Loucy (cell line): ENCODE data around the gene CENPP.

ENCODE experiments used
- H2AFZ ChIP-seq: fragments of 200-600 bp; sonication (generic); 2 replicates; pipeline ENCODE4 v1.6.0; 2016; ENCODE audit warnings: antibody characterized with exemption, mild to moderate bottlenecking, low read length, moderate library complexity
- H3F3A ChIP-seq: fragments of 200-600 bp; 2 replicates; pipeline ENCODE4 v1.6.0; 2016; ENCODE audit warnings: antibody characterized with exemption, low read depth, mild to moderate bottlenecking
- H3K27me3 ChIP-seq: fragments of 200-600 bp; sonication (generic); 2 replicates; pipeline ENCODE4 v1.6.1; 2014; ENCODE audit warnings: low read length, mild to moderate bottlenecking; ENCODE audit not compliant: insufficient read depth, poor library complexity, severe bottlenecking
- H3K36me3 ChIP-seq: fragments of 200-600 bp; sonication (generic); 2 replicates; pipeline ENCODE4 v1.6.1; 2016; ENCODE audit warnings: low read length; ENCODE audit not compliant: insufficient read depth
- H3K4me1 ChIP-seq: fragments of 200-600 bp; sonication (generic); 2 replicates; pipeline ENCODE4 v1.5.1; 2014; ENCODE audit warnings: low read length, mild to moderate bottlenecking; ENCODE audit not compliant: insufficient read depth, poor library complexity, severe bottlenecking
- H3K4me2 ChIP-seq: fragments of 200-600 bp; sonication (generic); 2 replicates; pipeline ENCODE4 v1.6.0; 2014; ENCODE audit warnings: antibody characterized with exemption, low read length, low read depth, mild to moderate bottlenecking; ENCODE audit not compliant: poor library complexity, severe bottlenecking
- H3K4me3 ChIP-seq: fragments of 200-600 bp; sonication (generic); 2 replicates; pipeline ENCODE4 v1.5.1; 2014; ENCODE audit warnings: low read length, mild to moderate bottlenecking, mixed read lengths; ENCODE audit not compliant: poor library complexity, severe bottlenecking
- H3K79me2 ChIP-seq: fragments of 200-600 bp; sonication (generic); 2 replicates; pipeline ENCODE4 v1.6.1; 2014; ENCODE audit warnings: low read length; ENCODE audit not compliant: insufficient read depth
- H3K9ac ChIP-seq: fragments of 200-600 bp; sonication (generic); 2 replicates; pipeline ENCODE4 v1.6.0; 2014; ENCODE audit warnings: mild to moderate bottlenecking, low read depth, low read length, moderate library complexity; ENCODE audit not compliant: poor library complexity, severe bottlenecking
- H3K9me2 ChIP-seq: fragments of 200-600 bp; sonication (generic); replicated peaks from 2 replicates; pipeline ENCODE4 v1.6.1; 2016; ENCODE audit warnings: low read depth, low read length, mixed read lengths
- H3K9me3 ChIP-seq: fragments of 200-600 bp; sonication (generic); 2 replicates; pipeline ENCODE4 v1.6.1; 2014; ENCODE audit warnings: mild to moderate bottlenecking, antibody characterized with exemption, low read length, low read depth; ENCODE audit not compliant: insufficient read depth
- H4K20me1 ChIP-seq: fragments of 200-600 bp; sonication (generic); 2 replicates; pipeline ENCODE4 v1.6.0; 2014; ENCODE audit warnings: antibody characterized with exemption, low read length, mild to moderate bottlenecking; ENCODE audit not compliant: insufficient read depth, poor library complexity, severe bottlenecking
- CTCF ChIP-seq: fragments of 200-600 bp; sonication (generic); conservative IDR thresholded peaks from 2 replicates; pipeline ENCODE4 v1.5.1; 2014; ENCODE audit warnings: mild to moderate bottlenecking, antibody characterized with exemption, low read length
- EZH2phosphoT487 ChIP-seq: fragments of 200-600 bp; IDR thresholded peaks from 2 replicates; pipeline ENCODE4 v1.6.1; 2018; ENCODE audit warnings: antibody characterized with exemption, mild to moderate bottlenecking, moderate library complexity, borderline replicate concordance

Gene CENPP

DNA sequence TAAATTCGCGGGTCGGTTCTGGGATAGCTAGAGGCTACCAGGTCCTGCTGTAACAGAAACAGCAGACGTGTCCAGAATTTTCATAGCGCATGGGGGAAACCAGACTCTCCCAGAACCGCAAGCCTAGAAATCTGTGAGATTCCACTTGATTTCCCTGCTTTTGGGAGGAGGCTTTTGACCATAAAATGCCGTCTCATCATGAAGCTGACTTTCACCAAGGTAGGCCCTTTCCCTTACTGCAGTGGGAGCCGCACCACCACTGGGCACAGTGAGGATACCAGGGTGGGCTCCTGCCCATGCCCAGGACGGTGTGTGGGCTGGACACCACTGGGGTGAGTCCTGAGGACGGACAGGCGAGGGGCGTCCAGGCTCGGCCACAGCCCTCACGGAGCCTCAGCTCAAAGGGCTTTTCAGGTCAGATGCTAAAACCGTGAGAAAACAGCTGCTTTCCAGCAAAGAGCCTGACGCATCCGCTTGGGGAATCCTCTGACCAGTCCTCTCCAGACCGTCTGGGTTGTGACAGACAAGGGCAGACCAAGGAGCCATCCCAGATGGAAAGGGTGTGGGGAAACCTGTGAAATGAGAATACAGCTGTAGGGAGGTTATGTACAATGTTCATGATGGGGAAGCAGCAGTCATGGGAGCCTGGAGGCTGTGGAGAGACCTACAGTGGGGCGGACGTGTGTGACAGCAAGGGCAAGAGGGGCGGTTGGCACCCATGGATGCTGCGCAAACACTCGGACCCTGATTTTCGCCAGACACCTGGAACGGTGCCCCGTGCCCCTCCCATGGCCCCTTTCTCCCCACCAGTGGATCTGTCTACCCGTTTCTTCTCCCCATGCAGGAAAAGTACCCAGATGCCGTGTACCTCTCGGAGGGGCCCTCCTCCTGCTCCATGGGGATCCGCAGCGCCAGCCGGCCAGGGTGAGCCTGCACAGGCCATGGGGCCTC, 285.0 kb downstream of the CENPP start:
- Histone ChIP-seq H3K9me2 (no peaks in the 10 kb centered on the region), H3K36me3 (peaks cover 45% of the 10 kb centered on the region; the same call in 1 of the 2 replicates), H2AFZ (no peak overlapping the region), H3K4me2 (no peak overlapping the region), H3K9me3 (no peaks in the 10 kb centered on the region), H3K4me1 (no peaks in the 10 kb centered on the region), H3K27me3 (no peaks in the 10 kb centered on the region), H3K9ac (no peak overlapping the region), H3F3A (no peaks in the 10 kb centered on the region), H4K20me1 (no peaks in the 10 kb centered on the region), H3K4me3 (no peak overlapping the region), H3K79me2 (no peaks in the 10 kb centered on the region)
- no peak for TF ChIP-seq CTCF
- TF ChIP-seq EZH2phosphoT487 = no peak

DNA sequence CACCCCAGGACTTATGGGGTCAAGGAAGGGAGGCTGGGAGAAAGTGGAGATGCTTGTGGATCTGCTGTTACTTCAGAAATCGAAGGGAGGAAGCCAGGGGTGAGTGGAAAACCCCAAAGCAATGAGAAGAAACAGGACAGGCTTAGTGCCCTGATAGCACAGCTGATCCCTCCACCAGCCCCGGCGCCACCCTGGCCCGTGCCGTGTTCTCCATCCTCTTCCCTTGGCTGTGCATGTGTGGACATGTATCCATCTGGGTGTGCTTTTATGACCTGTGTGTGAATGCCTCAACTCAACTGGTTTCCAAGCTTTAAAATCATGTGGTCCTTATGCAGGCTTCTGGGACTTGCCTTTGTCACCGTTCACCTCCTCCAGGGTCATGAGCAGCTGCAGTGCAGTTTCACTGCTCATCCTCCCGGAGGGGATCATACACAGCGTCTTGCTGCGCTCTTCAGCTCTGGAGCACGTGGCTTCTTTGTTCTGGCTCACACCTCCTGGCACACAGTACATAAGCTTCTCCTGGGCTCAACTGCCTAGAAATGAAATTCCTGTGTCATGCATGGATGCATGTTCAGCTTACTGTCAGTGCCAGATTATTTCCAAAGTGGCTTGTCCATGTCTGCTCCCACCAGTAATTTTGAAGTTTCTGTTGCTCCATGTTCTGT, 286.0 kb downstream of the CENPP start:
- no peaks in the 10 kb centered on the region for H3K4me1 ChIP-seq
- H3K36me3 ChIP-seq = peaks cover 46% of the 10 kb centered on the region; the same call in 1 of the 2 replicates
- H2AFZ ChIP-seq = no peak overlapping the region
- H3K79me2 ChIP-seq = no peaks in the 10 kb centered on the region
- H3K4me2 ChIP-seq = no peak overlapping the region
- H3F3A ChIP-seq = no peaks in the 10 kb centered on the region
- H3K9ac ChIP-seq = no peak overlapping the region
- H3K9me3 ChIP-seq = no peaks in the 10 kb centered on the region
- TF ChIP-seq CTCF = no peak
- no peak for TF ChIP-seq EZH2phosphoT487
- no peaks in the 10 kb centered on the region for H3K9me2 ChIP-seq
- no peaks in the 10 kb centered on the region for H4K20me1 ChIP-seq
- no peak overlapping the region for H3K4me3 ChIP-seq
- no peaks in the 10 kb centered on the region for H3K27me3 ChIP-seq

- Histone ChIP-seq H3K9ac (no peak overlapping the region), H2AFZ (no peak overlapping the region), H3K36me3 (peaks cover 49% of the 10 kb centered on the region; the same call in 1 of the 2 replicates), H3K4me1 (no peaks in the 10 kb centered on the region), H4K20me1 (no peaks in the 10 kb centered on the region), H3K9me3 (no peaks in the 10 kb centered on the region), H3K79me2 (no peaks in the 10 kb centered on the region), H3F3A (no peaks in the 10 kb centered on the region), H3K4me2 (no peak overlapping the region), H3K9me2 (no peaks in the 10 kb centered on the region), H3K4me3 (no peak overlapping the region), H3K27me3 (no peaks in the 10 kb centered on the region)
- TF ChIP-seq CTCF (no peak), EZH2phosphoT487 (no peak)
Measured at GRCh38 chr9:92612292-92612691, 286.5 kb downstream of the CENPP start.
